Epidermal melanocyte (primary cell): ENCODE results near the gene ZNF790.
A peak's percentile ranks its signal among the peaks of the same experiment; 100 is the strongest.
"Not testable (repeated sequence)": the region's sequence is repeated elsewhere in the genome, so short reads cannot be mapped to it uniquely, and the experiment has no call there.

Source experiments
- DNase-seq: peaks from one replicate; pipeline ENCODE4 v3.0.0; 2011; ENCODE audit warnings: low spot score; ENCODE audit not compliant: insufficient read length

ZNF790 gene

DNA sequence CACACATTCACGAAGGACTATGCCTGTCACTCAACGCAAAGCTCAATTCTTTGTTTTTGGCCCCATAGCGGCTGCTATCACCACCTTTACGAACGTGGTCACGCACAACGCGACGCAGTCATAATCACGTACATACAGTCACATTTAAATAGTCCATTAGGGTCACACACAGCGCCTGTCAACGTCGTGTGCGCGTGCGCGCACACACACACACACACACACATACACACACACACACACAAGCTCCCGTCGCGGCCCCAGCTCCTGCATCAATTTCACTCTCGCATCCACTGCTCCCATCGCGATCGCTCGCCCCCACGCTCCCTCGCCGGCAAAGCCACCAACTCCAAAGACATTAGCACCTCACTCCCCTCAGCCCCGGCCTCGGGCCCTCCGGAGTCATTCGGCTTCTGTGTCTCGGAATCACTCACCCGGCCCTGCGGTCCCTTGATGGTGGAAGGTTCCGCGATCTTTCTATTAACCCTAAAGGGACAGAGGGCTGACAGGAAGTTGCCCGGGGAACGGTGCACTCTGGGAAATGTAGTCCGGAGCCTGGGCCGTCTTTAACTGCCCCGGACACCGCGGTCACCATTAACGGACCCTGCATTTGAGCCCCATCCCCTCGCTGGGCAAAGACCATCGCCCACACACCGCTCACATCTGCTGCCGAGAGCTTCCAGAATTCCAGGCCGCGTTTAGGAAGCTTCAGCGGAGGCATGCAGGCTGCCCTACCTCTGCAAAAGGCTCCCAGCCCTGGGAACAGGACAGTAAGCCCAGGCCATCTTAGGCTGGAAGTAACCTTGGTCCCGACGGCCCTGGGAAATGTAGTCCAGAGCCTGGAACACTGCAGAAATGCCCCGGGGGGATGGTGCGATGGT, at the start of gene ZNF790:
TSS of gene ZNF790 (minus strand) at position 482 of the 878 bp plus-strand sequence. CDS start 12,768 bp downstream, outside the sequence.
- DNase-seq, result peak; percentile 80

GRCh38 chr19:36876993-36877938, 39.1 kb upstream of the ZNF790 start:
- no peak for DNase-seq

- no peak for DNase-seq
These were observed 13.7 kb upstream of the ZNF790 start for GRCh38 chr19:36851898-36852297.

DNA sequence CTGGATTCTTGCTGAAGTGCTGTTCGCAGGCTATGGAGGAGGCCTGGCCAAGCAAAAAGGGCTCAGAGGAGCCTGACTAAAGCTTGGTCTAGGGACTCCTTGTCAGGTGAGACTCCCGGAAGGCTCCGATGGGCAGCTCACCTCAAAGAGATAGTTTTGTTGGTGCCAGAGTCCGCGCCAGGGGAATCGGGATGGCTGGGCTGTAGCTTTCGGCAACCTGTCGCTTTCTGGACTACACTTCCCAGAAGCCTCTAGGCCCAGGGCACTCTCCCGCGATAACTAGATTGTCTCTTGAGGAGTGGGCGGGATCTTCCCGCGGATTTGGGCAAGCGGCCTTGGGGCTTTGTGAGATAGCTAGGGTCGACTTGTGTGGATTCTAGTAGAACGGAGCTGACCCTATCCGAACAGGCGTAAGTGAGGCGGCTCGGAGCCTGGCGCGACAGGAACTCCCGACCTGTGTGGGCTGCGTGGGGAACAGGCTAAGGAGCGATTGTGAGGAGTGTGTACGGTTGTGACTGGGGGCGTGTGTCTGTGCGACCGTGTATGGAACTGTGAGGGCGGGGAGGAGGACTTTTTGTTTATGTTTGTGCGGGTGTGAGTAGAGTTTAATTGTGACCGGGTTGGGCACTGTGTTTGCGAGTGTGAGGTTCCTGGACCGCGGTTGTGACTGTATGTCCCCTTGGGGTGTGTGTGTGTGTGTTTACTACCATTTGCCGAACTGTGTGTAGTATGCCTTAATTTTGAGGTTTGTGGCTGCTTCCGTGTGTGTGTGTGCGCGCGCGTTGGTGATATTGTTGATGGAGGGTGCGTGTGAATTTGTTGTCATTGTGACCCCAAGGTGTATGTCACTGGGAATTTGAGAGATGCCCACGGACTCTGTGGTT, 12.6 kb upstream of the ZNF790 start, which contains the start of gene ZNF345:
TSS of gene ZNF345 (plus strand) at position 318 of the 884 bp plus-strand sequence. CDS start 25,955 bp downstream, outside the sequence.
- DNase-seq, result peak; percentile 86

DNA sequence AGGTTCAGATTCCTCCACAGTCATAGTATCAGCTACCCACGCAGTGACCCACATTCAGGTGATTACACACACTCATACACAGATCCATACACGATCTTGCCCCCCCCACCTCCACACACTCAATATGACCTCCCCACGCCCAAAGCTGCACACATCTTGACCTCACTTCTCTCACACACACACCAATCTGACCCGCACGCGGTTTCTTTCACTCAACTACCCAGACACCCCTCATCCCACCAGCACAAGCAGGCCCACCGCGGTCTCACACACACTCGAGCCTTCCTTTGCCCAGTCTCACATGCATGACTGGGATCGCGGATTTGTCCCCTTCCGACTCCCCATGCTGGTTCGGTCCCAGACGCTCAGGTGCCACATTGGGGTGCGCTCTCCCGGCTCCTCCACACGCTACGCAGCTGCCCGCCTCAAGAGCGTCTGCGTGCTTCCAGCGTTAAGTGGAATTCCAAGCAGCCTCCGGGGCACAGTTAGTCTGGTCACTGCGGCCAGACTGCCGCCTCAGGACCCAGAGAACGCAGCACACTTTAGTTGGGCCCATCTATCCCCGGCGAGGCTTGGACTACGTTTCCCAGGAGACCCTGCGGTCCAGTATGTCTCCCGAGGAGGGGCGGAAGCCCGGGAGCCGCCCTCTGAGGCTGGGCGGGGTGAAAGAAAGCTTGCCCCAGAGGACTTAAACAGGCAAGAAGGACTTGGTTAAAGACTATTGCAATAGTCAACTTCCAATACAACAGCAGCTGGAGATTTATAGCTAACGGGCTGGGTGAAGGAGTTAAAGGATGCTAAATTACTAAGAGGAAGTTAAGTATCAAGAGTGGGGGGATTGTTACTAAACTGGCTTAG, 11.7 kb upstream of the ZNF790 start:
- peak; percentile 87 for DNase-seq

GRCh38 chr19:36847968-36848367, 9.8 kb upstream of the ZNF790 start:
- no peak for DNase-seq

DNA sequence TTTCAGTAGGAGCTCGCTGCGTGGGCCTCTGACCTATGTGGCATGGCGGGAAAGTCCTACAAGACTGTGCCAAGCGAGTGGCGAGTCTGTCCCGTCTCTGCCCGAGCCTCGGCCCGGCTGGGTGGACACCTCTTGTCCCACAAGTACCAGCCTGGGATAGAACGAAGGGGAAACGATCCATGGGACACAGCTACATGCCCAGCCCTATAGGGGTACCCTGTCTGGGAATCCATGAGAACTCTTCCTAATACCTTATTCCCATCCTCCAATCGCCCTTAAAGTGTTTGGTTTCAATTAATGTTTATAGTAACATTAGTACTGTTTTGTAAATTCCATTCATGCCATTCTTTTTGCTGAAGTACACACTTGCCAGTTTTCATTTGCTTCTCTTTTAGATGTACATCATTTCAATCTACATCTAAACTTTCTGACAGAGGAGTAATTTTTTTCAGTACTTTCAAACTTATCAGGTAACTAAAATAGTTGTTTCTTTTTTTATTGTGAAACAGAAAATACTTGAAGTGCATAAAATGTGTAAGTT, 667 bp upstream of the ZNF790 start:
- DNase-seq, result no peak

GRCh38 chr19:36837176-36837905, 846 bp downstream of the ZNF790 start:
- no peak for DNase-seq

- DNase-seq, result no peak
These were observed 4.8 kb downstream of the ZNF790 start for GRCh38 chr19:36833430-36833829.

GRCh38 chr19:36821758-36822157, 16.4 kb downstream of the ZNF790 start:
- no peak for DNase-seq

GRCh38 chr19:36819130-36819630, 19.0 kb downstream of the ZNF790 start:
- DNase-seq, result no peak

GRCh38 chr19:36807029-36807428, 31.2 kb downstream of the ZNF790 start:
- DNase-seq, result no peak

DNA sequence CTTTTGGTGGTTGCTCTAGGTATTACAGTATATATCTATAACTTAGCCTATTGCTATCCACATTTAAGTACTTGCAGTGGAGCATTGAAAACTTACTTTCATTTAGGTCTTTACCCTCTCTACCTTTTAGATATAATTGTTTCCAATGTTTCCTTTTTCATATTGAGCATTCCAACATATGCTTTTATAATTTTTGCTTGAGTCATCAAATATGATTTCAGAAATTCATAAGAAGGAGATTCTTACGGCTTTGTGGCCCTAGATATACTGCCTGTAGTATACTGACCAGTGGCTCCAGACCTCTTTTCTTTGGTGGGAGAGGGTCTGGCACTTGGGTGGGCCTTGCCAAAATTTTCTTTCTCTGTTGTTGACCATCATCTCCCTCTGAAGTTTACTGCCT, 32.8 kb downstream of the ZNF790 start:
- DNase-seq, result no peak

DNA sequence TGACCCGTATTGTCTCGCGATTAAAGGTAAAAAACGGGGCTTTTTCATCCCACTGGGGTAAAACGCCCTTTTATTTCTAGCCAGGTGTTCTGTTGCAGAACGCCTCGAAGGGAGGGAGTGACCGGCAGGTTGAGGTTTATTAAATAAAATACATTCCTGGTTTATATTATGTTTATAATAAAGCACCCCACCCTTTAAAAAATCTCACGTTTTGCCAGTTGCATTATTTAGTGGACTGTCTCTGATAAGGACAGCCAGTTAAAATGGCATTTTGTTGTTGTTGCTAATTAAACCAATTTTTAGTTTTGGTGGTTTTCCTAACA, 40.4 kb downstream of the ZNF790 start:
- no peak for DNase-seq

DNA sequence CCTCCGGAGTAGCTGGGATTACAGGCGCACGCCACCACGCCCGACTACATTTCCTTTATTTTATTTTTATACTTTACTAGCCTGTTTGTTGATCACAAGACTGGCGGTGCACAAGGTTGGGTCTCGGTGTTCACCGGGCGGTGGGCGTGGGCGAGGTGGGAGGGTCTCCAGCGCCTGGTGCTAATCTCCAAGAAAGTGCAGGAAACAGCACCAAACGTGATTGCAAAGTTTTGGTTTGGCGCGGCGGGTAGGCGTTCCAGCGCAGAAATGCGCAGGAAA, 41.5 kb downstream of the ZNF790 start:
- DNase-seq, result no peak

DNA sequence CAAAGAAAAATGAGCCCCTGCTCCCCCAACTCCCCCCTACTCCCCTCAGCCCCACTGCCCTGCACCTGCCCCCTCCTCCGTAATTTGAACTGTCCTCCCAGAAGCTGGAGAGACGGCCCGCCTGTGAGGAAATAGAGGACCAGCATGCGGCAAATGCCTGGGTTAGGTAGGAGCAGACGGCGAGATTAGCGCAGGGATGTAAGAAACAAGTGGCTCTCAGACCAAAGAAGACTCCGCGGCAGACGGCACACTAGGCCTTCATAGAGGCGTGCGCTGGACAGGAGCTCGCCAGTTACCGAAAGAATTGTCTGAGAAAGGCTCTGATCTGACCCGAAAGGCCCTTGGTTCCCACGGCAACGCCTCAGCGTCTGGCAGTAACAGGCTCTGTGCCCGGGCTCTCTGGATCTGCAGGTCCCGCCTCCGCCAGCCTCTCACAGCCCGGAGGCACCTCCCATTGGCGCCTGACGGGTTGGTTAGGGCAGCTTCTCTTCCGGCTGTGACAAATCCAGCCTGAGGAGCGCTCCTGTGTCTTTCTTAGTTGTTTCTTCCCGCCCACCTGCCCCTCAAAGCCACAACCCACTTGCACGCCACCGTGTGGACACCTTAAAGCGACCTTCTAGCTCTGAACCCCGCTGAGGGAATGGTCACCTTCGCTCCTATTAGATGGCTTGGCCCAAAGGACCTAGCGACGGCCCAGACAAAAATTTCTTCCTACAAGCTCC, 46.6 kb downstream of the ZNF790 start:
- not testable (repeated sequence) for DNase-seq

- no peak for DNase-seq
These were observed 62.4 kb downstream of the ZNF790 start for GRCh38 chr19:36775768-36776167.

DNA sequence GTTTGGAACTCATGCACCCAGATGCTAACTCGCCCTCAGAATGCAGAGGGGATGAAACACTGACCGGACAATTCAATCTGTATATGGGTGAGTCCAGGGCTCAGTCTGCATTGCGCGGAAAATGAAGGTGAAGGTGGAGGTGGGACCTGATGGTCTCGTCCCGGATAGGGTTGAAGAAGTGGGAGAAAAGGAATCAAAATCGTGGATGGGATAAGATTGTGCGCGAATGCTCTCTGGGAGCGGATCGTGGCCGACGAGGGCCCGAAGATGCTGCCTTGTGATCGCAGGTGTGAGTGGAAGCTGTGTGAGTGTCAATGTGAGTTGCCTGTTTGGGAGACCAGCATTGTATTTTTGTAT, 65.0 kb downstream of the ZNF790 start:
- DNase-seq, result no peak
